ENCODE data around the gene POLA1.
A peak's percentile ranks its signal among the peaks of the same experiment; 100 is the strongest.

POLA1 gene

GRCh38 chrX:25018682-25019081 lies 325.0 kb downstream of the POLA1 start:
- TF ChIP-seq SPI1 (IDR thresholded peaks at IDR 0.05; ENCODE audit: borderline replicate concordance, low read depth) = no peak
- no peak for TF ChIP-seq CTCF (IDR thresholded peaks at IDR 0.05; ENCODE audit: insufficient read depth, low read length)
- no peak for TF ChIP-seq GABPA (IDR thresholded peaks at IDR 0.05; ENCODE audit: low read depth)
- no peak for TF ChIP-seq POLR2AphosphoS5 (IDR thresholded peaks at IDR 0.05; ENCODE audit: low read depth)
- TF ChIP-seq, protein P1, sequence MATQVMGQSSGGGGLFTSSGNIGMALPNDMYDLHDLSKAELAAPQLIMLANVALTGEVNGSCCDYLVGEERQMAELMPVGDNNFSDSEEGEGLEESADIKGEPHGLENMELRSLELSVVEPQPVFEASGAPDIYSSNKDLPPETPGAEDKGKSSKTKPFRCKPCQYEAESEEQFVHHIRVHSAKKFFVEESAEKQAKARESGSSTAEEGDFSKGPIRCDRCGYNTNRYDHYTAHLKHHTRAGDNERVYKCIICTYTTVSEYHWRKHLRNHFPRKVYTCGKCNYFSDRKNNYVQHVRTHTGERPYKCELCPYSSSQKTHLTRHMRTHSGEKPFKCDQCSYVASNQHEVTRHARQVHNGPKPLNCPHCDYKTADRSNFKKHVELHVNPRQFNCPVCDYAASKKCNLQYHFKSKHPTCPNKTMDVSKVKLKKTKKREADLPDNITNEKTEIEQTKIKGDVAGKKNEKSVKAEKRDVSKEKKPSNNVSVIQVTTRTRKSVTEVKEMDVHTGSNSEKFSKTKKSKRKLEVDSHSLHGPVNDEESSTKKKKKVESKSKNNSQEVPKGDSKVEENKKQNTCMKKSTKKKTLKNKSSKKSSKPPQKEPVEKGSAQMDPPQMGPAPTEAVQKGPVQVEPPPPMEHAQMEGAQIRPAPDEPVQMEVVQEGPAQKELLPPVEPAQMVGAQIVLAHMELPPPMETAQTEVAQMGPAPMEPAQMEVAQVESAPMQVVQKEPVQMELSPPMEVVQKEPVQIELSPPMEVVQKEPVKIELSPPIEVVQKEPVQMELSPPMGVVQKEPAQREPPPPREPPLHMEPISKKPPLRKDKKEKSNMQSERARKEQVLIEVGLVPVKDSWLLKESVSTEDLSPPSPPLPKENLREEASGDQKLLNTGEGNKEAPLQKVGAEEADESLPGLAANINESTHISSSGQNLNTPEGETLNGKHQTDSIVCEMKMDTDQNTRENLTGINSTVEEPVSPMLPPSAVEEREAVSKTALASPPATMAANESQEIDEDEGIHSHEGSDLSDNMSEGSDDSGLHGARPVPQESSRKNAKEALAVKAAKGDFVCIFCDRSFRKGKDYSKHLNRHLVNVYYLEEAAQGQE (IDR thresholded peaks at IDR 0.05; ENCODE audit: insufficient replicate concordance, low read depth) = no peak
- Histone ChIP-seq H3K4me3 (replicated peaks; ENCODE audit: insufficient read depth, low read length) (no peak overlapping the region), H3K27me3 (ENCODE audit: insufficient read depth, poor library complexity, severe bottlenecking) (peaks cover 82% of the 10 kb centered on the region), H3K27ac (replicated peaks) (no peak overlapping the region)
- no peak for DNase-seq (ENCODE audit: low read depth in 1 of 2, low spot score in 1 of 2)

GRCh38 chrX:25019707-25020390 lies 326.1 kb downstream of the POLA1 start:
- DNase-seq (ENCODE audit: low read depth in 1 of 2, low spot score in 1 of 2) = no peak
- H3K4me3 ChIP-seq (replicated peaks; ENCODE audit: insufficient read depth, low read length) = no peak overlapping the region

DNA sequence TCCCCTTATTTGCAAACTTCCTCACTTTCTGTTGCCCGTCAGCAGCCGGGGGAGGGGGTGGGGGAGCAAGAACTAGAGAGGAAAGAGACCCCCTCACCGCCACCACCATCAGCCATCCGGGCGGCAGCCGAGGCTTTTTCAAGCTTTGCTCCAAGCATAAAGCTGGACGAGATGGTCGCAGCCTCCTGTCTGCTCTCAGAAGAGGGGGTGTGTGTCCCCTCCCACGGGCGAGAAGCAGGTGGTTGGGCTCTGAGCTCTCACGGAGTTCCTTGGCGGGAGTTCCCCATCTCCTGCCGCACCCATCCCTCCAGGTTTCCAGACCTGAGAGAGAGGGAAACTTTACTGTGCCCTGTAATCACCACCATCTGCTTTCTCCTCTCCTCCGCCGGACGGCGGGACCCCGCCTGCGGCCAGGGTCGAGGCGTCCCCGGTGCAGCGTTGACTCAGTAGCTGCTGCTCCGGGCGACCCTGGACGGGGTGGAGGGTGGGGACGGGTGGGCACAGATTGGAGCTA lies 326.7 kb downstream of the POLA1 start:
- Histone ChIP-seq H3K4me3 (replicated peaks; ENCODE audit: insufficient read depth, low read length) (no peak overlapping the region), H3K27ac (replicated peaks) (no peak overlapping the region), H3K27me3 (ENCODE audit: insufficient read depth, poor library complexity, severe bottlenecking) (peaks cover 76% of the 10 kb centered on the region)
- no peak for TF ChIP-seq SPI1 (IDR thresholded peaks at IDR 0.05; ENCODE audit: borderline replicate concordance, low read depth)
- no peak for DNase-seq (ENCODE audit: low read depth in 1 of 2, low spot score in 1 of 2)

More at GRCh38 chrX:25019707-25020390, 326.1 kb downstream of the POLA1 start:
- H3K27me3 ChIP-seq (ENCODE audit: insufficient read depth, poor library complexity, severe bottlenecking) = peaks cover 78% of the 10 kb centered on the region
- H3K27ac ChIP-seq (replicated peaks) = no peak overlapping the region
- TF ChIP-seq SPI1 (IDR thresholded peaks at IDR 0.05; ENCODE audit: borderline replicate concordance, low read depth) (0 out of 2 replicates have a peak, but pooled peaks have one; percentile 1), GABPA (IDR thresholded peaks at IDR 0.05; ENCODE audit: low read depth) (no peak)

DNA sequence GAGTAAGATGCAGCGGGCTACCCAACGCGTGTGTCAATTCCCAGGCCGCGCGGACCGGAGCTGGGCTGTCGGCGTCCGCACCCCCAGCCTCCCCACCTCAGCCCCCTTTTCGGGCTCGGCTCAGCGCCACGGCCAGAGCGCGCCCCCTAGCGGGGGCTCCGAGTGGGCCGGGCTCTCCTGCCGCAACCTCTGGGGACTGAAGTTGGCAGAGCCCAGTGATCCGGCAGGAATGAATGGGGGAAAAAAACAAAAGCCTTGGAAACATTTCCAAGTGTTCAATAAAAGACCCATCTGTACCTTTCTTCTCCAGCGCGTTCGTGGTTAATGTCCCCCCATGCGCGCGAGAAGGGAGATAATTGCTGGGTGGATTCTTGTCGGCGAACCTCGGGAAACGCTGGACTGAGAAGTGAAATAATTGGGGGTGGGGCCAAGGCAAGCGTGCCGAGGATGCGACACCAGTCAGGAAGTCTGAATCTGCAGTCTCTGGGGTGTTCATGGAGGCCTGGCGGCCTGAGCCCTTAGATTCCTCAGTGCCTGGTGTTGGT lies 327.3 kb downstream of the POLA1 start:
- no peak for DNase-seq (ENCODE audit: low read depth in 1 of 2, low spot score in 1 of 2)
- Histone ChIP-seq H3K4me3 (replicated peaks; ENCODE audit: insufficient read depth, low read length) (no peak overlapping the region), H3K27ac (replicated peaks) (no peak overlapping the region), H3K27me3 (ENCODE audit: insufficient read depth, poor library complexity, severe bottlenecking) (peaks cover 70% of the 10 kb centered on the region)
- TF ChIP-seq, protein P1 (IDR thresholded peaks at IDR 0.05; ENCODE audit: insufficient replicate concordance, low read depth) = no peak
- TF ChIP-seq POLR2AphosphoS5 (IDR thresholded peaks at IDR 0.05; ENCODE audit: low read depth) (no peak), GABPA (IDR thresholded peaks at IDR 0.05; ENCODE audit: low read depth) (no peak), CTCF (IDR thresholded peaks at IDR 0.05; ENCODE audit: insufficient read depth, low read length) (no peak), SPI1 (IDR thresholded peaks at IDR 0.05; ENCODE audit: borderline replicate concordance, low read depth) (no peak)

Data from HL-60 (cell line).